ENCODE measurements around the gene MRPL38.

- TF ChIP-seq CTCF (IDR thresholded peaks at IDR 0.05; ENCODE audit: insufficient read depth, low read depth, low read length) (no peak), EZH2 (IDR thresholded peaks at IDR 0.05; ENCODE audit: insufficient read depth, low read length) (no peak)
Measured at GRCh38 chr17:75899353-75899752, 5.3 kb downstream of the MRPL38 start.

Data from astrocyte (in vitro differentiated cells and primary cell).